ENCODE results near the gene MAN2C1. TPM values are rescaled to one million over a fixed set of nuclear protein-coding genes. Genes with fewer than 3 reads are reported as not detected.

MAN2C1 gene
- total and polyA plus RNA-seq, 11 donors = 61.3 to 150 (median 111) TPM

GRCh38 chr15:75359537-75360250, 8.7 kb downstream of the MAN2C1 start:
- intact Hi-C loops (cut with DNase I) = loop anchor here in 6 of 10 donors (10.0 kb wide), 3 partner anchors 285 to 325 kb away; partner anchors contain the start of genes IMP3 (in 1 of the 6) and SNX33 (in 1 of the 6)

GRCh38 chr15:75358771-75359536, 9.5 kb downstream of the MAN2C1 start:
- DNase-seq = no peak
- H3K9me3 ChIP-seq = no peaks in the 10 kb centered on the region
- no peaks in the 10 kb centered on the region for H3K27me3 ChIP-seq
- intact Hi-C loops (cut with DNase I) = no loop called here
- H3K36me3 ChIP-seq = peaks cover 0 to 94% (median 83%) of the 10 kb centered on the region in 9 donors
- WGBS, 4 donors = 91 to 95% (median 93%) methylated on average over 5 to 10 of the region's 10 CpGs
- H3K27ac ChIP-seq = no peak overlapping the region
- TF ChIP-seq CTCF (IDR thresholded peaks at IDR 0.05) = no peak
- TF ChIP-seq POLR2A (IDR thresholded peaks at IDR 0.05) = no peak
- H3K4me3 ChIP-seq = no peak overlapping the region
- ATAC-seq = no peak
- H3K4me1 ChIP-seq = no peaks in the 10 kb centered on the region

More at GRCh38 chr15:75359537-75360250, 8.7 kb downstream of the MAN2C1 start:
- H3K27ac ChIP-seq = no peak overlapping the region
- H3K27me3 ChIP-seq = no peaks in the 10 kb centered on the region
- H3K36me3 ChIP-seq = peaks cover 0 to 99% (median 89%) of the 10 kb centered on the region in 9 donors
- no peak overlapping the region for H3K4me3 ChIP-seq
- ATAC-seq (no peak), DNase-seq (no peak)
- no peaks in the 10 kb centered on the region for H3K4me1 ChIP-seq
- 87 to 93% (median 89%) methylated on average over 7 to 15 of the region's 15 CpGs for WGBS, 4 donors
- TF ChIP-seq CTCF (IDR thresholded peaks at IDR 0.05) = no peak
- no peak for TF ChIP-seq POLR2A (IDR thresholded peaks at IDR 0.05)
- no peaks in the 10 kb centered on the region for H3K9me3 ChIP-seq

GRCh38 chr15:75357976-75358673, 10.3 kb downstream of the MAN2C1 start:
- no peak for DNase-seq
- intact Hi-C loops (cut with DNase I) = no loop called here
- ATAC-seq = no peak
- H3K36me3 ChIP-seq = peaks cover 0 to 86% (median 79%) of the 10 kb centered on the region in 9 donors
- 92 to 96% (median 93%) methylated on average over 10 to 17 of the region's 17 CpGs for WGBS, 4 donors
- H3K4me3 ChIP-seq = no peak overlapping the region
- no peak overlapping the region for H3K27ac ChIP-seq
- no peaks in the 10 kb centered on the region for H3K27me3 ChIP-seq
- no peak for TF ChIP-seq POLR2A (IDR thresholded peaks at IDR 0.05)
- TF ChIP-seq CTCF (IDR thresholded peaks at IDR 0.05) = no peak
- no peaks in the 10 kb centered on the region for H3K9me3 ChIP-seq
- no peaks in the 10 kb centered on the region for H3K4me1 ChIP-seq

- no peaks in the 10 kb centered on the region for H3K9me3 ChIP-seq
- intact Hi-C loops (cut with DNase I) = no loop called here
- H3K36me3 ChIP-seq = peaks cover 0 to 71% (median 63%) of the 10 kb centered on the region in 9 donors
- H3K4me3 ChIP-seq = no peak overlapping the region
- no peak for DNase-seq
- no peak for ATAC-seq
- H3K27me3 ChIP-seq = no peaks in the 10 kb centered on the region
- H3K4me1 ChIP-seq = no peaks in the 10 kb centered on the region
- H3K27ac ChIP-seq = no peak overlapping the region
- WGBS, 4 donors = 81 to 97% (median 96%) methylated on average over 3 to 20 of the region's 20 CpGs
- TF ChIP-seq POLR2A (IDR thresholded peaks at IDR 0.05) (no peak), CTCF (IDR thresholded peaks at IDR 0.05) (no peak)
These were observed 11.9 kb downstream of the MAN2C1 start for GRCh38 chr15:75356517-75356916.

Data from heart left ventricle (tissue), 16 donors.